ENCODE measurements around the gene SH3GL2.

Gene SH3GL2

DNA sequence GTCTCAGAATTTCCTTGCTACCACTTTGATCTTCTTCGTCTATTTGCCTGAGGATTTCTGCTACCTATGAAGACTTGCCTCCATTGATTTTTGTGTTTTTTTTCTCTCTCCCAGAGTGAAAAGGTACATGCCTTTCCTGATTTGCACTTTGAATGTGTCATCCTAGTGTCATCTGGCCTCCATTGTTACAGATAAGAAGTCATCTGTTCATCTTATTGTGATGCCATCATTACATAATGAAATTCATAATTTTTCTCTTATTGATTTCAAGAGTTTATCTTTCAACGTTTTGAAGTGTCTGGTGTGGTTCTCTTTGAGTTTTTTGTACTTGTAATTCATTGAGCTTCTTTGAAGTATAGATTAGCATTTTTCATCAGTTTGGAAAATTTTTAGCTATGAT is 144.8 kb downstream of the SH3GL2 start:
- no peak for DNase-seq (ENCODE audit: extremely low read depth, insufficient read length)
- TF ChIP-seq, protein P1, sequence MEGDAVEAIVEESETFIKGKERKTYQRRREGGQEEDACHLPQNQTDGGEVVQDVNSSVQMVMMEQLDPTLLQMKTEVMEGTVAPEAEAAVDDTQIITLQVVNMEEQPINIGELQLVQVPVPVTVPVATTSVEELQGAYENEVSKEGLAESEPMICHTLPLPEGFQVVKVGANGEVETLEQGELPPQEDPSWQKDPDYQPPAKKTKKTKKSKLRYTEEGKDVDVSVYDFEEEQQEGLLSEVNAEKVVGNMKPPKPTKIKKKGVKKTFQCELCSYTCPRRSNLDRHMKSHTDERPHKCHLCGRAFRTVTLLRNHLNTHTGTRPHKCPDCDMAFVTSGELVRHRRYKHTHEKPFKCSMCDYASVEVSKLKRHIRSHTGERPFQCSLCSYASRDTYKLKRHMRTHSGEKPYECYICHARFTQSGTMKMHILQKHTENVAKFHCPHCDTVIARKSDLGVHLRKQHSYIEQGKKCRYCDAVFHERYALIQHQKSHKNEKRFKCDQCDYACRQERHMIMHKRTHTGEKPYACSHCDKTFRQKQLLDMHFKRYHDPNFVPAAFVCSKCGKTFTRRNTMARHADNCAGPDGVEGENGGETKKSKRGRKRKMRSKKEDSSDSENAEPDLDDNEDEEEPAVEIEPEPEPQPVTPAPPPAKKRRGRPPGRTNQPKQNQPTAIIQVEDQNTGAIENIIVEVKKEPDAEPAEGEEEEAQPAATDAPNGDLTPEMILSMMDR (IDR thresholded peaks at IDR 0.05; ENCODE audit: insufficient read depth, low read length, poor library complexity, severe bottlenecking), result no peak
- no peaks in the 10 kb centered on the region for H3K36me3 ChIP-seq (ENCODE audit: control insufficient read depth, insufficient read depth, low read length)

GRCh38 chr9:17725399-17726010 is 146.6 kb downstream of the SH3GL2 start:
- no peak for DNase-seq (ENCODE audit: extremely low read depth, insufficient read length)

More for the DNA sequence above, 144.8 kb downstream of the SH3GL2 start:
- H3K27me3 ChIP-seq (replicated peaks; ENCODE audit: control insufficient read depth, insufficient read depth, low read length), result no peaks in the 10 kb centered on the region
- no peak overlapping the region for H3K4me3 ChIP-seq (replicated peaks; ENCODE audit: low read depth, low read length)

GRCh38 chr9:17726298-17726697 is 147.4 kb downstream of the SH3GL2 start:
- DNase-seq (ENCODE audit: extremely low read depth, insufficient read length), result no peak

More at GRCh38 chr9:17725399-17726010, 146.6 kb downstream of the SH3GL2 start:
- Histone ChIP-seq H3K4me3 (replicated peaks; ENCODE audit: low read depth, low read length) (no peak overlapping the region), H3K36me3 (ENCODE audit: control insufficient read depth, insufficient read depth, low read length) (no peaks in the 10 kb centered on the region), H3K27me3 (replicated peaks; ENCODE audit: control insufficient read depth, insufficient read depth, low read length) (no peaks in the 10 kb centered on the region)
- TF ChIP-seq, protein P1 (IDR thresholded peaks at IDR 0.05; ENCODE audit: insufficient read depth, low read length, poor library complexity, severe bottlenecking), result no peak

GRCh38 chr9:17730899-17731298 is 152.0 kb downstream of the SH3GL2 start:
- TF ChIP-seq, protein P1 (IDR thresholded peaks at IDR 0.05; ENCODE audit: insufficient read depth, low read length, poor library complexity, severe bottlenecking), result no peak
- DNase-seq (ENCODE audit: extremely low read depth, insufficient read length), result no peak

More at GRCh38 chr9:17726298-17726697, 147.4 kb downstream of the SH3GL2 start:
- TF ChIP-seq, protein P1 (IDR thresholded peaks at IDR 0.05; ENCODE audit: insufficient read depth, low read length, poor library complexity, severe bottlenecking), result no peak
- Histone ChIP-seq H3K27me3 (replicated peaks; ENCODE audit: control insufficient read depth, insufficient read depth, low read length) (no peaks in the 10 kb centered on the region), H3K4me3 (replicated peaks; ENCODE audit: low read depth, low read length) (no peak overlapping the region), H3K36me3 (ENCODE audit: control insufficient read depth, insufficient read depth, low read length) (no peaks in the 10 kb centered on the region)

GRCh38 chr9:17731308-17731707 is 152.4 kb downstream of the SH3GL2 start:
- no peak for DNase-seq (ENCODE audit: extremely low read depth, insufficient read length)
- no peaks in the 10 kb centered on the region for H3K27me3 ChIP-seq (replicated peaks; ENCODE audit: control insufficient read depth, insufficient read depth, low read length)
- TF ChIP-seq, protein P1 (IDR thresholded peaks at IDR 0.05; ENCODE audit: insufficient read depth, low read length, poor library complexity, severe bottlenecking), result no peak
- H3K4me3 ChIP-seq (replicated peaks; ENCODE audit: low read depth, low read length), result no peak overlapping the region
- no peaks in the 10 kb centered on the region for H3K36me3 ChIP-seq (ENCODE audit: control insufficient read depth, insufficient read depth, low read length)

More at GRCh38 chr9:17730899-17731298, 152.0 kb downstream of the SH3GL2 start:
- H3K36me3 ChIP-seq (ENCODE audit: control insufficient read depth, insufficient read depth, low read length), result no peaks in the 10 kb centered on the region
- no peak overlapping the region for H3K4me3 ChIP-seq (replicated peaks; ENCODE audit: low read depth, low read length)
- H3K27me3 ChIP-seq (replicated peaks; ENCODE audit: control insufficient read depth, insufficient read depth, low read length), result no peaks in the 10 kb centered on the region

Measured in GM06990 (cell line).